Parathyroid adenoma (tissue), 2 donors: Measurements from ENCODE around the gene SLC11A1.

Experiments used
- H2AFZ ChIP-seq: fragments of 300-600 bp; sonication (generic); one replicate; pipeline ENCODE4 v1.7.0; 2017; ENCODE audit warnings: antibody characterized with exemption, mild to moderate bottlenecking
- H3K27ac ChIP-seq: fragments of 300-600 bp; sonication (generic); one replicate; pipeline ENCODE4 v1.7.0; 2017
- H3K27me3 ChIP-seq: fragments of 300-600 bp; sonication (generic); one replicate; pipeline ENCODE4 v1.7.0; 2017; ENCODE audit warnings: low read length; ENCODE audit not compliant: control insufficient read depth, insufficient read depth
- H3K36me3 ChIP-seq: fragments of 300-600 bp; sonication (generic); one replicate; pipeline ENCODE4 v1.7.0; 2017; ENCODE audit warnings: low read length; ENCODE audit not compliant: control insufficient read depth, insufficient read depth
- H3K4me1 ChIP-seq: fragments of 300-600 bp; sonication (generic); one replicate; pipeline ENCODE4 v1.7.0; 2017; ENCODE audit warnings: control low read depth
- H3K4me2 ChIP-seq: fragments of 300-600 bp; sonication (generic); one replicate; pipeline ENCODE4 v1.7.0; 2017; ENCODE audit warnings: low read length
- H3K4me3 ChIP-seq: fragments of 300-600 bp; sonication (generic); one replicate; pipeline ENCODE4 v1.7.0; 2017; ENCODE audit warnings: low read depth, low read length
- H3K79me2 ChIP-seq: fragments of 300-600 bp; sonication (generic); one replicate; pipeline ENCODE4 v1.7.0; 2017; ENCODE audit warnings: control low read depth
- H3K9ac ChIP-seq: fragments of 300-600 bp; sonication (generic); one replicate; pipeline ENCODE4 v1.7.0; 2017; ENCODE audit warnings: mild to moderate bottlenecking
- H3K9me3 ChIP-seq: fragments of 300-600 bp; sonication (generic); one replicate; pipeline ENCODE4 v1.7.0; 2017; ENCODE audit warnings: low read length; ENCODE audit not compliant: control insufficient read depth
- TF ChIP-seq, protein P1 (sequence below): fragments of 300-600 bp; sonication (generic); IDR thresholded peaks from one replicate; pipeline ENCODE4 v1.7.0; 2017; ENCODE audit warnings: antibody characterized with exemption, mild to moderate bottlenecking
- donor health status: primary hyperparathyroidism.

Gene SLC11A1

DNA sequence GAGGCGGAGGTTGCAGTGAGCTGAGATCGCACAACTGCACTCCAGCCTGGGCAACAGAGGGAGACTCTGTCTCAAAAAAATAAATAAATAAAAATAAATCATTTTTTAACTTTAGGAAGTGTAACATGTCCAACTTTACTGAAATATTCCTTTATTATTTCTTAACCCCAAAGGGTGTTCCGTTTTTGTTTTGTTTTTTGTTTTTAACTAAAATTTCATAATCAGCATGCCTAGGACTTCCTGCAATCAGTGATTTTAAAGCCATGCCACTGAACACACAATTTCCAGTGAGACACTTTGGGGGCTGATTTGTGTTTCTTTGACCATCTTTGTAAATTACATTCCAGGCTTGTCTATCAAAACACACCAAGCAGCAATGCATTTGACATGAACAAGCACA, 18.3 kb upstream of the SLC11A1 start:
- no peak overlapping the region for H3K4me2 ChIP-seq

GRCh38 chr2:218364196-218364595, 17.9 kb upstream of the SLC11A1 start:
- Histone ChIP-seq H3K36me3 (no peaks in the 10 kb centered on the region), H3K4me2 (no peak overlapping the region), H3K4me3 (no peak overlapping the region), H3K27me3 (no peaks in the 10 kb centered on the region), H3K79me2 (no peaks in the 10 kb centered on the region), H3K9ac (no peak overlapping the region), H3K4me1 (peaks cover 4% of the 10 kb centered on the region), H3K9me3 (no peaks in the 10 kb centered on the region), H3K27ac (no peak overlapping the region), H2AFZ (no peak overlapping the region)
- TF ChIP-seq, protein P1, sequence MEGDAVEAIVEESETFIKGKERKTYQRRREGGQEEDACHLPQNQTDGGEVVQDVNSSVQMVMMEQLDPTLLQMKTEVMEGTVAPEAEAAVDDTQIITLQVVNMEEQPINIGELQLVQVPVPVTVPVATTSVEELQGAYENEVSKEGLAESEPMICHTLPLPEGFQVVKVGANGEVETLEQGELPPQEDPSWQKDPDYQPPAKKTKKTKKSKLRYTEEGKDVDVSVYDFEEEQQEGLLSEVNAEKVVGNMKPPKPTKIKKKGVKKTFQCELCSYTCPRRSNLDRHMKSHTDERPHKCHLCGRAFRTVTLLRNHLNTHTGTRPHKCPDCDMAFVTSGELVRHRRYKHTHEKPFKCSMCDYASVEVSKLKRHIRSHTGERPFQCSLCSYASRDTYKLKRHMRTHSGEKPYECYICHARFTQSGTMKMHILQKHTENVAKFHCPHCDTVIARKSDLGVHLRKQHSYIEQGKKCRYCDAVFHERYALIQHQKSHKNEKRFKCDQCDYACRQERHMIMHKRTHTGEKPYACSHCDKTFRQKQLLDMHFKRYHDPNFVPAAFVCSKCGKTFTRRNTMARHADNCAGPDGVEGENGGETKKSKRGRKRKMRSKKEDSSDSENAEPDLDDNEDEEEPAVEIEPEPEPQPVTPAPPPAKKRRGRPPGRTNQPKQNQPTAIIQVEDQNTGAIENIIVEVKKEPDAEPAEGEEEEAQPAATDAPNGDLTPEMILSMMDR = no peak

More for the DNA sequence above, 18.3 kb upstream of the SLC11A1 start:
- Histone ChIP-seq H3K4me1 (peaks cover 3% of the 10 kb centered on the region), H3K27me3 (no peaks in the 10 kb centered on the region), H3K9ac (no peak overlapping the region), H3K9me3 (no peaks in the 10 kb centered on the region), H3K79me2 (no peaks in the 10 kb centered on the region), H2AFZ (no peak overlapping the region), H3K27ac (no peak overlapping the region), H3K36me3 (no peaks in the 10 kb centered on the region), H3K4me3 (no peak overlapping the region)
- TF ChIP-seq, protein P1 = no peak

GRCh38 chr2:218366621-218367414, 15.3 kb upstream of the SLC11A1 start:
- peak overlapping the region; percentile 85 for H3K27ac ChIP-seq
- TF ChIP-seq, protein P1 = no peak
- peaks cover 4% of the 10 kb centered on the region for H3K4me1 ChIP-seq
- no peaks in the 10 kb centered on the region for H3K9me3 ChIP-seq
- peak overlapping the region; percentile 81 for H3K4me2 ChIP-seq
- no peaks in the 10 kb centered on the region for H3K27me3 ChIP-seq
- peak overlapping the region; percentile 65 for H3K4me3 ChIP-seq
- H2AFZ ChIP-seq = peak overlapping the region; percentile 96
- no peaks in the 10 kb centered on the region for H3K36me3 ChIP-seq
- H3K79me2 ChIP-seq = no peaks in the 10 kb centered on the region
- no peak overlapping the region for H3K9ac ChIP-seq

DNA sequence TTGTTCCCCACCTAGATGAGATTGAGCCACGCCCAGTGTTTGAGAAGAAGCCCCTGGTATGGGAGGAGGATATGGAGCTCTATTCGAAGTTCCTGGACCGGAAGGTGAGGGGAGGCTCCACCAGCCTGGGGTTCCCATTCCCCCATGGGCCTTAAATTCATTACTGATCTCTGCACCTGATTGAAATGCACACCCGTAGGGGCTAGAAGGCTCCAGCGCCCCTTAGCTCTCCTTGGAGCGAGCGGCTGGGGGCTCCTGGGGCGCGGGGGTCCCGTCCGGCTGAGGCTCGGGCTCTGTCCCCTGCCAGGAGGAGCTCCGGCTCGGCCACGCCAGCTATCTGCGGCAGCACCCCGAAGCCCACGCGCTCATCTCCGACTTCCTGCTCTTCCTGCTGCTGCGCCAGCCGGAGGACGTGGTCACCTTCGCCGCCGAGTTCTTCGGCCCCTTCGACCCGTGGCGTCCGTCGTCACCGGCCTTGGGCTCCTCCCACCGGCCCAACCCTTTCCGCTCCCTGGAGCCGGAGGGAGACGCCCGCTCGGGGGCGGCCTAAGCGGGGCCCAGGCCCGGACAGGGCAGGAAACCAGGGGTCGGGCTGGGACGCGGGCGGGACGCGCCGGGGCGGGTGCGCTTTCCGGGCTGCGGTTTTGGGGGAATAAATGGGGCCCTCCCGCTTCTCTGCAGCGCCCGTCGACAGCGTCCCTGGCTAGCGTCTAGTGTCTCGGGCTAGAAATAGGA, 14.5 kb upstream of the SLC11A1 start:
- Histone ChIP-seq H3K9ac (peak overlapping the region; percentile 81), H3K27me3 (no peaks in the 10 kb centered on the region), H3K79me2 (no peaks in the 10 kb centered on the region), H3K4me1 (peaks cover 4% of the 10 kb centered on the region), H3K36me3 (no peaks in the 10 kb centered on the region), H3K4me2 (peak overlapping the region; percentile 81), H3K4me3 (peak overlapping the region; percentile 65), H2AFZ (peak overlapping the region; percentile 96), H3K9me3 (no peaks in the 10 kb centered on the region), H3K27ac (peak overlapping the region; percentile 85)
- TF ChIP-seq, protein P1 = no peak
